ENCODE data around the gene SBK2. TPM values are rescaled to one million over a fixed set of nuclear protein-coding genes. Genes with fewer than 3 reads are reported as not detected.

Gene SBK2
- total RNA-seq, 1 donor from 2014 or later, result 0.17 TPM

- H3K36me3 ChIP-seq (ENCODE audit: control insufficient read depth, insufficient read depth, low read length), result no peaks in the 10 kb centered on the region
- no peak for DNase-seq (ENCODE audit: low read depth)
- peak; percentile 99 for TF ChIP-seq CTCF (IDR thresholded peaks at IDR 0.05; ENCODE audit: insufficient read depth, low read length, poor library complexity, severe bottlenecking)
- H3K27me3 ChIP-seq (ENCODE audit: control insufficient read depth, insufficient read depth, low read length), result no peaks in the 10 kb centered on the region
- peak overlapping the region; percentile 38 for H3K4me3 ChIP-seq (ENCODE audit: low read depth, low read length)
Observed at GRCh38 chr19:55503502-55504251, 33.3 kb downstream of the SBK2 start.

GRCh38 chr19:55503157-55503501 is 33.8 kb downstream of the SBK2 start:
- Histone ChIP-seq H3K4me3 (ENCODE audit: low read depth, low read length) (no peak overlapping the region), H3K27me3 (ENCODE audit: control insufficient read depth, insufficient read depth, low read length) (no peaks in the 10 kb centered on the region), H3K36me3 (ENCODE audit: control insufficient read depth, insufficient read depth, low read length) (peaks cover under 1% of the 10 kb centered on the region)
- DNase-seq (ENCODE audit: low read depth), result no peak
- TF ChIP-seq CTCF (IDR thresholded peaks at IDR 0.05; ENCODE audit: insufficient read depth, low read length, poor library complexity, severe bottlenecking), result no peak

- Histone ChIP-seq H3K36me3 (ENCODE audit: control insufficient read depth, insufficient read depth, low read length) (peaks cover 2% of the 10 kb centered on the region), H3K4me3 (ENCODE audit: low read depth, low read length) (no peak overlapping the region), H3K27me3 (ENCODE audit: control insufficient read depth, insufficient read depth, low read length) (no peaks in the 10 kb centered on the region)
- TF ChIP-seq CTCF (IDR thresholded peaks at IDR 0.05; ENCODE audit: insufficient read depth, low read length, poor library complexity, severe bottlenecking), result no peak
- DNase-seq (ENCODE audit: low read depth), result no peak
Observed at GRCh38 chr19:55502197-55502952, 34.6 kb downstream of the SBK2 start.

GRCh38 chr19:55500368-55500952 is 36.5 kb downstream of the SBK2 start:
- Histone ChIP-seq H3K4me3 (ENCODE audit: low read depth, low read length) (no peak overlapping the region), H3K36me3 (ENCODE audit: control insufficient read depth, insufficient read depth, low read length) (peaks cover 2% of the 10 kb centered on the region), H3K27me3 (ENCODE audit: control insufficient read depth, insufficient read depth, low read length) (no peaks in the 10 kb centered on the region)
- no peak for TF ChIP-seq CTCF (IDR thresholded peaks at IDR 0.05; ENCODE audit: insufficient read depth, low read length, poor library complexity, severe bottlenecking)
- DNase-seq (ENCODE audit: low read depth), result no peak

GRCh38 chr19:55498246-55498840 is 38.6 kb downstream of the SBK2 start:
- no peak for TF ChIP-seq CTCF (IDR thresholded peaks at IDR 0.05; ENCODE audit: insufficient read depth, low read length, poor library complexity, severe bottlenecking)
- Histone ChIP-seq H3K27me3 (ENCODE audit: control insufficient read depth, insufficient read depth, low read length) (no peaks in the 10 kb centered on the region), H3K36me3 (ENCODE audit: control insufficient read depth, insufficient read depth, low read length) (peaks cover 2% of the 10 kb centered on the region), H3K4me3 (ENCODE audit: low read depth, low read length) (no peak overlapping the region)
- no peak for DNase-seq (ENCODE audit: low read depth)

All from kidney epithelial cell (primary cell).